Smooth muscle cell of trachea (primary cell): Measurements from ENCODE around the gene CAV2. TPM values are rescaled to one million over a fixed set of nuclear protein-coding genes. Genes with fewer than 3 reads are reported as not detected.

Experiments
- total RNA-seq: library from RNA; depleted of rRNA; stranded (reverse); fragments of >200 nt; gene quantifications from 2 replicates; pipeline ENCODE4 v1.2.1, GENCODE V29; 2014

Gene CAV2, protein sequence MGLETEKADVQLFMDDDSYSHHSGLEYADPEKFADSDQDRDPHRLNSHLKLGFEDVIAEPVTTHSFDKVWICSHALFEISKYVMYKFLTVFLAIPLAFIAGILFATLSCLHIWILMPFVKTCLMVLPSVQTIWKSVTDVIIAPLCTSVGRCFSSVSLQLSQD
- 79.1 and 98.3 TPM in 2 replicates for total RNA-seq

DNA sequence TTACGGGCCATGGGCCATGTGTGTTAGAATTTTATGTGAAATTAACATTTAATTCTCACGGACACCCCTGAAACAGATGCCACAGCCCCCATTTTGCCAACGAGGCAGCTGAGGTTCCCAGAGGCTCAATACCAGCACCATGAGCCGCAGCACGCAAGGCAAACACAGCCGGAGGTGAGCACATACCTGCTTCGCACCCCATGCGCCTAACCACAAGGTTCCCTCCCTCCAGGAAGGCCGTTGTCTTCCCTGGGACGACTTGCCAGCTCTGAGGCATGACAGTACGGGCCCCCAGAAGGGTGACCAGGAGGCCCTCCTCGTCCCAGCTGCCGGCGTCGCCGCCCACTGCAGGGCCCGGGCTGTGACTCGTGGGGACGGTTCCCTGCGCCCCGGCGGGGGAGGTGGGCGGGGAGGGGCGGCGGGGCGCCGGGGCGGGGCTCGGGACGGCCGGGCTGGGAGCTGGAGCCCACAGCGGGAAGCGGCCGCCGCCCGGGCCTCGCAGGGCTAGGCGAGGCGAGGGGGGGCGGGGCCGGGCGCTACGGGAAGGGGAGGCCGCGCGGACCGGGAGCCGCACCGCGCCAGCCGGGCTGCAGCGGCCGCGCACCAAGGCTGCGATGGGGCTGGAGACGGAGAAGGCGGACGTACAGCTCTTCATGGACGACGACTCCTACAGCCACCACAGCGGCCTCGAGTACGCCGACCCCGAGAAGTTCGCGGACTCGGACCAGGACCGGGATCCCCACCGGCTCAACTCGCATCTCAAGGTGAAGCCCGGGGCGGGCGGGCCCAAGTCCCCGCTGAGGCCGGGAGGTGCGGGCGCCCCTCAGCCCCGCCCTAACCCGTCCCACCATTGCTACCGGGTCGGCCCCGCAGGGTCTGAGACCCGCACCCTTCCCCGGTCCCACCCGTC lies at the start of gene CAV2:
CAV2 (plus strand) TSS at position 571 of the 910 bp plus-strand sequence; CDS start at position 615, 44 bp downstream.

GRCh38 chr7:116524609-116525297 lies 25.2 kb downstream of the CAV2 start, which contains the start of gene CAV1:
TSS of gene CAV1 (plus strand) at chr7:116525036. CDS start at chr7:116525063, 27 bp downstream.

Other genes with a start within 250 kb of the CAV2 start
- gene CAV1, start 25.3 kb downstream of the CAV2 start, total RNA-seq, result 417 and 614 TPM in 2 replicates
- gene MET, start 172.5 kb downstream of the CAV2 start, total RNA-seq, result 12.6 and 17.5 TPM in 2 replicates